RWPE2 (cell line): ENCODE measurements around the gene PRDX3.

Source experiments
- ATAC-seq: fragments of 200-7000 bp; cut with Tn5 transposase; 3 replicates; pipeline ENCODE4 v1.9.1; 2021; ENCODE audit warnings: low read depth
- DNase-seq: peaks from one replicate; pipeline ENCODE4 v3.0.0-alpha.2; 2020; ENCODE audit warnings: low spot score
- H3K27ac ChIP-seq: fragments of 450-650 bp; 2 replicates; pipeline ENCODE4 v1.5.1; 2017; ENCODE audit warnings: mild to moderate bottlenecking; ENCODE audit not compliant: poor library complexity, severe bottlenecking
- H3K27me3 ChIP-seq: fragments of 250-450 bp; sonication (Bioruptor Pico); 2 replicates; pipeline ENCODE4 v1.5.1; 2021; ENCODE audit warnings: mild to moderate bottlenecking, moderate library complexity; ENCODE audit not compliant: insufficient read depth, poor library complexity, severe bottlenecking
- H3K36me3 ChIP-seq: fragments of 250-450 bp; sonication (Bioruptor Pico); 2 replicates; pipeline ENCODE4 v1.5.1; 2020; ENCODE audit warnings: low read depth, mild to moderate bottlenecking, moderate library complexity
- H3K4me1 ChIP-seq: fragments of 250-450 bp; sonication (Bioruptor Pico); 2 replicates; pipeline ENCODE4 v1.5.1; 2021; ENCODE audit warnings: mild to moderate bottlenecking, moderate library complexity; ENCODE audit not compliant: insufficient read depth, poor library complexity, severe bottlenecking
- H3K4me3 ChIP-seq: fragments of 250-450 bp; sonication (Bioruptor Pico); 2 replicates; pipeline ENCODE4 v1.5.1; 2021; ENCODE audit warnings: mild to moderate bottlenecking, moderate library complexity; ENCODE audit not compliant: severe bottlenecking
- H3K9me3 ChIP-seq: fragments of 250-450 bp; sonication (Bioruptor Pico); 2 replicates; pipeline ENCODE4 v1.5.1; 2021; ENCODE audit warnings: mild to moderate bottlenecking, moderate library complexity; ENCODE audit not compliant: severe bottlenecking
- TF ChIP-seq, protein P1 (sequence below): fragments of 450-650 bp; IDR thresholded peaks from one replicate; pipeline ENCODE4 v1.5.1; 2017; ENCODE audit warnings: mild to moderate bottlenecking, moderate library complexity; ENCODE audit not compliant: poor library complexity, severe bottlenecking

The PRDX3 gene

DNA sequence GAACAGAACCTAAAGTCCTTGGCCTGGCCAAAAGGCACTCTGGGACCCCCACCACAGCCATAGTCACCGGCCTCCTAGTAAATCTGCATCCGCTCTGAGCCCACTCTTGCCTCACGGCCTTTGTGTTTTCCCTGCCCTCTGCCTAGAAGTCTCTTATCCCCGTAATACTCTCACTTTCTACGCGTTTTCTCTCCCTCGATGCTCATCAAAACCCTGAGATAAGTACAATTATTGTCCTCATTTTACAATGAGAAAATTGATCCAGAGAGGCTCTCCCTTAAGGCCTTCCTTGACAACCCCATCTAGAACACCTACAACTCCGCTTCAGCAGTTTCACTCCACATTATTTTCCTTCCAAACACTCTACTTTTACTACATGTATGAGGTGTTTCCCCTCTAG, 11.6 kb downstream of the PRDX3 start:
- ATAC-seq (no peak), DNase-seq (no peak)
- H3K4me3 ChIP-seq: no peak overlapping the region
- H3K4me1 ChIP-seq: peaks cover 5% of the 10 kb centered on the region
- TF ChIP-seq, protein P1, sequence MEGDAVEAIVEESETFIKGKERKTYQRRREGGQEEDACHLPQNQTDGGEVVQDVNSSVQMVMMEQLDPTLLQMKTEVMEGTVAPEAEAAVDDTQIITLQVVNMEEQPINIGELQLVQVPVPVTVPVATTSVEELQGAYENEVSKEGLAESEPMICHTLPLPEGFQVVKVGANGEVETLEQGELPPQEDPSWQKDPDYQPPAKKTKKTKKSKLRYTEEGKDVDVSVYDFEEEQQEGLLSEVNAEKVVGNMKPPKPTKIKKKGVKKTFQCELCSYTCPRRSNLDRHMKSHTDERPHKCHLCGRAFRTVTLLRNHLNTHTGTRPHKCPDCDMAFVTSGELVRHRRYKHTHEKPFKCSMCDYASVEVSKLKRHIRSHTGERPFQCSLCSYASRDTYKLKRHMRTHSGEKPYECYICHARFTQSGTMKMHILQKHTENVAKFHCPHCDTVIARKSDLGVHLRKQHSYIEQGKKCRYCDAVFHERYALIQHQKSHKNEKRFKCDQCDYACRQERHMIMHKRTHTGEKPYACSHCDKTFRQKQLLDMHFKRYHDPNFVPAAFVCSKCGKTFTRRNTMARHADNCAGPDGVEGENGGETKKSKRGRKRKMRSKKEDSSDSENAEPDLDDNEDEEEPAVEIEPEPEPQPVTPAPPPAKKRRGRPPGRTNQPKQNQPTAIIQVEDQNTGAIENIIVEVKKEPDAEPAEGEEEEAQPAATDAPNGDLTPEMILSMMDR: no peak
- H3K27me3 ChIP-seq: no peaks in the 10 kb centered on the region
- no peak overlapping the region for H3K27ac ChIP-seq
- no peaks in the 10 kb centered on the region for H3K9me3 ChIP-seq
- H3K36me3 ChIP-seq: peaks cover 55% of the 10 kb centered on the region

GRCh38 chr10:119166564-119166963, 12.0 kb downstream of the PRDX3 start:
- Histone ChIP-seq H3K27ac (peak overlapping the region; percentile 70), H3K4me3 (no peak overlapping the region), H3K36me3 (peaks cover 55% of the 10 kb centered on the region), H3K27me3 (no peaks in the 10 kb centered on the region), H3K4me1 (peaks cover 5% of the 10 kb centered on the region), H3K9me3 (no peaks in the 10 kb centered on the region)
- TF ChIP-seq, protein P1: no peak
- DNase-seq: no peak
- 0 out of 3 replicates have a peak, but pooled peaks have one; percentile 16 for ATAC-seq

DNA sequence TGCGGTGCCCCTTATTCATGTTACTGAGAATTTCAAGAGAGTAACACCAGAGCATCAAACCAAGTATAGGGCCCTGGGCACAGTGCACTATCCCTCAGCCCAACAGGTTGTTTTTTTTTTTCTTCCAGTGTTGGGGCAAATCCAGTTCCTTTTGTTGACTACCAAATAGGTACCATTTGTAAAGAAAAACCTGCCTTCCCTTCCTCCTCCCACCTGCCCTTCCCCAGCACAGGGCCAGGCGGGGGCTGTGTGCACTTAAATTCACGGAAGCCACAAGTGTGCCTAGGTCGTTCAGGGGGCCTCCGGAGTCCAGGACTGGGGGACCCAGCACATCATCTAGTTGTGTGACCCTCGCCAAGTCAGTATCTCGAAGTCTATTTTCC, 12.5 kb downstream of the PRDX3 start:
- TF ChIP-seq, protein P1: no peak
- H3K27me3 ChIP-seq: no peaks in the 10 kb centered on the region
- H3K36me3 ChIP-seq: peaks cover 55% of the 10 kb centered on the region
- H3K27ac ChIP-seq: peak overlapping the region; percentile 70
- H3K9me3 ChIP-seq: no peaks in the 10 kb centered on the region
- ATAC-seq (no peak), DNase-seq (no peak)
- peak overlapping the region; percentile 62 for H3K4me3 ChIP-seq
- peaks cover 5% of the 10 kb centered on the region for H3K4me1 ChIP-seq

DNA sequence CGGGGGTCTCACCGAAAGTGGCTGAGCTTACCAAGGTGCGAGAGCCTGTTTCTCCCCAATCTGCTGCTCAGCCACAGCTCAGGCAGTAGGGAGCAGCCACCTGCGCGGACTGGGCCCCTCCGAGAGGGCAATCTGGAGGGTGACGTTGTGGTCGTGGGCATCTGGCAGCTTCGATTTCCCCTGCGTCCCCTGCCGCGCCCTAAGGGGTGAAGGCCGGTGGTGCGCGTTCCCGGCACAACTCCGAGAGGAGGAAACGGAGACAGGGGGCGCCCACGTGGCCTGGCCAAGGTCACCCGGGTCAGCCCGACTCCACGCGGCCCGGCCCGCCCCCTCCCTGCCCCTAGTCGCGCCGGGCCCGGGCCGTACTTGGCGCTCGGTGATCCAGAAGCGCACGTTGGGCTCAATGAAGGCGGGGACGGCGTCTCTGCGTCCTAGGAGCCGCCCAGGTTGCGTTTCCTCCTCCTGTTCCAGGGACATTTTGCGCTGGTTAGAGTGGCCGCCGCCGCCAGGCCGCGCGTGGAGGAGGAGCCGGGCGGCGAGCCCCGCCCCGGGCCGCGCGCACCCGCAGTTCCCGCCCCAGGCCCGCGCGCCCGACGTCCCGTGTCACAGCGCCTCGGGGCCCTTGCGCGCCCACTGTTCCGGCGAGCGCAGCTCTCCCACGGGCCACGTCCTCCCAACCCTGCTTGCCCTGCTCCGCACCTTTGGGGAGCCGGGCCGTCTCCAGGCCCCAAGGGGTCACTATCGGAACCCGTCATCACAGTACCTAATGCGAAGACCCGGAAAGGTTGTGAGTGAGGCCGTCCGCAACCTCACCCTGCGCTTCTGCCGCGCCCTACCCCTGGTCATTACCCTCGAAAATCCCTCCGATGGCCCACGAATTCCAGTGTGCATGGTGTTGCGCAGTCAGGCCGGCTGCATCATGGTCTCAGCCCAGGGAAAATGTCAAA, 13.2 kb downstream of the PRDX3 start, which contains the start of gene SFXN4:
Gene SFXN4 (minus strand): TSS at position 544 of the 947 bp plus-strand sequence. CDS start 67 bp downstream, at position 477.
- DNase-seq: no peak
- H3K36me3 ChIP-seq: peaks cover 51% of the 10 kb centered on the region

More for the DNA sequence above, 13.2 kb downstream of the PRDX3 start, which contains the start of gene SFXN4:
- no peaks in the 10 kb centered on the region for H3K9me3 ChIP-seq
- H3K4me3 ChIP-seq: peak within 1 kb of the TSS; percentile 62
- TF ChIP-seq, protein P1: no peak
- ATAC-seq: peak; percentile 81
- peaks cover 5% of the 10 kb centered on the region for H3K4me1 ChIP-seq
- H3K27ac ChIP-seq: peak within 1 kb of the TSS; percentile 70
- no peaks in the 10 kb centered on the region for H3K27me3 ChIP-seq
